Renal pelvis (tissue), 4 donors: ENCODE data around the gene SS18L1. TPM values are rescaled to one million over a fixed set of nuclear protein-coding genes. Genes with fewer than 3 reads are reported as not detected.

Experiments
- DNase-seq: peaks from one replicate; pipeline ENCODE4 v3.0.0-alpha.2; 2013
- polyA plus RNA-seq, 3 donors: library from polyadenylated mRNA; unstranded; fragments of 120-200 nt; gene quantifications; one replicate each; pipeline ENCODE4 v1.2.1, GENCODE V29; 2013; ENCODE audit not compliant: insufficient read length in 3 of 3

SS18L1 gene
- polyA plus RNA-seq, 3 donors: 16.7 to 26.6 (median 26.5) TPM

GRCh38 chr20:62209850-62210495, 66.4 kb downstream of the SS18L1 start:
- no peak for DNase-seq

- no peak for DNase-seq
These were observed 66.9 kb downstream of the SS18L1 start for GRCh38 chr20:62210496-62210855.

GRCh38 chr20:62211216-62211615, 67.6 kb downstream of the SS18L1 start:
- no peak for DNase-seq

- DNase-seq: no peak
These were observed 68.3 kb downstream of the SS18L1 start for GRCh38 chr20:62211769-62212288.

GRCh38 chr20:62212299-62212698, 68.7 kb downstream of the SS18L1 start:
- no peak for DNase-seq

GRCh38 chr20:62214067-62214466, 70.5 kb downstream of the SS18L1 start:
- no peak for DNase-seq

- no peak for DNase-seq
These were observed 71.7 kb downstream of the SS18L1 start for GRCh38 chr20:62215020-62215990.

- DNase-seq: no peak
These were observed 72.5 kb downstream of the SS18L1 start for GRCh38 chr20:62215991-62216635.

GRCh38 chr20:62216636-62217566, 73.3 kb downstream of the SS18L1 start:
- DNase-seq: no peak

- DNase-seq: no peak
These were observed 74.6 kb downstream of the SS18L1 start for GRCh38 chr20:62217913-62218773.

GRCh38 chr20:62219101-62219991, 75.8 kb downstream of the SS18L1 start:
- DNase-seq: no peak

GRCh38 chr20:62219992-62220665, 76.6 kb downstream of the SS18L1 start, which contains the start of gene HRH3:
Gene HRH3, minus strand, starts transcription at chr20:62220278. Its CDS starts 308 bp downstream, at chr20:62219970.
- peak; percentile 67 for DNase-seq

GRCh38 chr20:62220666-62221568, 77.3 kb downstream of the SS18L1 start:
- no peak for DNase-seq

GRCh38 chr20:62222266-62222850, 78.8 kb downstream of the SS18L1 start:
- DNase-seq: no peak

- DNase-seq: no peak
These were observed 79.4 kb downstream of the SS18L1 start for GRCh38 chr20:62222972-62223371.

- no peak for DNase-seq
These were observed 80.0 kb downstream of the SS18L1 start for GRCh38 chr20:62223571-62223970.
